Stimulated activated CD8-positive, alpha-beta memory T cell treated with anti-CD3 and anti-CD28 coated beads, Interleukin-7, amount 100 ng/mL, for 48 hours (primary cell): ENCODE data around the gene MYO6.

ENCODE experiments used
- DNase-seq, 2 donors: peaks; one replicate each; pipeline ENCODE4 v3.0.0-alpha.2; 2020; ENCODE audit warnings: low read depth in 1 of 2; ENCODE audit errors: extremely low read depth in 1 of 2

MYO6 gene

GRCh38 chr6:75819776-75820487 is 70.9 kb downstream of the MYO6 start:
- DNase-seq = no peak

GRCh38 chr6:75824160-75824559 is 75.1 kb downstream of the MYO6 start:
- no peak for DNase-seq

- no peak for DNase-seq
Observed at GRCh38 chr6:75827163-75827562, 78.1 kb downstream of the MYO6 start.

GRCh38 chr6:75830959-75831885 is 82.2 kb downstream of the MYO6 start:
- DNase-seq = peak in 1 of 2 donors; percentile 34

- DNase-seq = no peak
Observed at GRCh38 chr6:75834447-75834846, 85.4 kb downstream of the MYO6 start.

- DNase-seq = no peak
Observed at GRCh38 chr6:75842191-75842590, 93.2 kb downstream of the MYO6 start.

- DNase-seq = no peak
Observed at GRCh38 chr6:75842732-75843131, 93.7 kb downstream of the MYO6 start.

GRCh38 chr6:75843396-75843795 is 94.4 kb downstream of the MYO6 start:
- DNase-seq = no peak

- DNase-seq = no peak
Observed at GRCh38 chr6:75848274-75848673, 99.2 kb downstream of the MYO6 start.

GRCh38 chr6:75849329-75850025 is 100.4 kb downstream of the MYO6 start:
- no peak for DNase-seq

- DNase-seq = no peak
Observed at GRCh38 chr6:75850026-75850833, 101.2 kb downstream of the MYO6 start.

GRCh38 chr6:75852721-75853120 is 103.7 kb downstream of the MYO6 start:
- no peak for DNase-seq

- DNase-seq = no peak
Observed at GRCh38 chr6:75853806-75854205, 104.8 kb downstream of the MYO6 start.

- peak in 1 of 2 donors; percentile 4 for DNase-seq
Observed at GRCh38 chr6:75855052-75855451, 106.0 kb downstream of the MYO6 start.

- no peak for DNase-seq
Observed at GRCh38 chr6:75856902-75857301, 107.9 kb downstream of the MYO6 start.

- no peak for DNase-seq
Observed at GRCh38 chr6:75863001-75863400, 114.0 kb downstream of the MYO6 start.

GRCh38 chr6:75863784-75864183 is 114.7 kb downstream of the MYO6 start:
- DNase-seq = no peak

- DNase-seq = no peak
Observed at GRCh38 chr6:75864446-75864845, 115.4 kb downstream of the MYO6 start.

- no peak for DNase-seq
Observed at GRCh38 chr6:75870389-75870788, 121.3 kb downstream of the MYO6 start.

- DNase-seq = no peak
Observed at GRCh38 chr6:75874224-75874623, 125.2 kb downstream of the MYO6 start.

- no peak for DNase-seq
Observed at GRCh38 chr6:75876152-75876551, 127.1 kb downstream of the MYO6 start.
